Bronchial smooth muscle cell (primary cell): ENCODE data around the gene H2BW1. TPM values are rescaled to one million over a fixed set of nuclear protein-coding genes. Genes with fewer than 3 reads are reported as not detected.

ENCODE experiments used
- total RNA-seq: library from RNA; depleted of rRNA; stranded (reverse); fragments of >200 nt; gene quantifications from 2 replicates; pipeline ENCODE4 v1.2.1, GENCODE V29; 2014

Gene H2BW1
- not detected in 2 replicates for total RNA-seq

GRCh38 chrX:104013606-104014005, at the start of gene H2BW1:
H2BW1 (minus strand) TSS chrX:104013708; CDS start chrX:104013576, 132 bp downstream.

GRCh38 chrX:104039689-104040505, 26.4 kb upstream of the H2BW1 start, which contains the start of gene H2BW2:
H2BW2 (plus strand) TSS chrX:104039956; CDS start chrX:104039995, 39 bp downstream.

GRCh38 chrX:103962411-103963278, 50.9 kb downstream of the H2BW1 start, which contains the start of gene TMSB15B:
TMSB15B (plus strand) TSS chrX:103962627.

Other genes with a start within 250 kb of the H2BW1 start
- 0.26 and 0.32 TPM in 2 replicates for gene PLP1, start 236.9 kb downstream of the H2BW1 start, total RNA-seq
- gene RAB9B, start 181.5 kb downstream of the H2BW1 start, total RNA-seq: 0.77 and 1.1 TPM in 2 replicates
- 2.0 and 4.9 TPM in 2 replicates for gene TMSB15B, start 51.1 kb downstream of the H2BW1 start, total RNA-seq
- not detected in 2 replicates for gene H2BW2, start 26.2 kb upstream of the H2BW1 start, total RNA-seq
- 2.0 and 4.3 TPM in 2 replicates for gene TMSB15C, start 62.5 kb upstream of the H2BW1 start, total RNA-seq
- 0.69 and 1.7 TPM in 2 replicates for gene ZCCHC18, start 98.8 kb upstream of the H2BW1 start, total RNA-seq
- gene SLC25A53, start 143.3 kb upstream of the H2BW1 start, total RNA-seq: 12.0 and 21.7 TPM in 2 replicates
- 7.9 and 12.1 TPM in 2 replicates for gene FAM199X, start 152.7 kb upstream of the H2BW1 start, total RNA-seq
- not detected in 2 replicates for gene ESX1, start 241.2 kb upstream of the H2BW1 start, total RNA-seq